Right kidney (tissue), 1 donor: ENCODE data around the gene ITPK1.

ENCODE experiments used
- DNase-seq: peaks from one replicate; pipeline ENCODE4 v3.0.0-alpha.2; 2016

ITPK1 gene

DNA sequence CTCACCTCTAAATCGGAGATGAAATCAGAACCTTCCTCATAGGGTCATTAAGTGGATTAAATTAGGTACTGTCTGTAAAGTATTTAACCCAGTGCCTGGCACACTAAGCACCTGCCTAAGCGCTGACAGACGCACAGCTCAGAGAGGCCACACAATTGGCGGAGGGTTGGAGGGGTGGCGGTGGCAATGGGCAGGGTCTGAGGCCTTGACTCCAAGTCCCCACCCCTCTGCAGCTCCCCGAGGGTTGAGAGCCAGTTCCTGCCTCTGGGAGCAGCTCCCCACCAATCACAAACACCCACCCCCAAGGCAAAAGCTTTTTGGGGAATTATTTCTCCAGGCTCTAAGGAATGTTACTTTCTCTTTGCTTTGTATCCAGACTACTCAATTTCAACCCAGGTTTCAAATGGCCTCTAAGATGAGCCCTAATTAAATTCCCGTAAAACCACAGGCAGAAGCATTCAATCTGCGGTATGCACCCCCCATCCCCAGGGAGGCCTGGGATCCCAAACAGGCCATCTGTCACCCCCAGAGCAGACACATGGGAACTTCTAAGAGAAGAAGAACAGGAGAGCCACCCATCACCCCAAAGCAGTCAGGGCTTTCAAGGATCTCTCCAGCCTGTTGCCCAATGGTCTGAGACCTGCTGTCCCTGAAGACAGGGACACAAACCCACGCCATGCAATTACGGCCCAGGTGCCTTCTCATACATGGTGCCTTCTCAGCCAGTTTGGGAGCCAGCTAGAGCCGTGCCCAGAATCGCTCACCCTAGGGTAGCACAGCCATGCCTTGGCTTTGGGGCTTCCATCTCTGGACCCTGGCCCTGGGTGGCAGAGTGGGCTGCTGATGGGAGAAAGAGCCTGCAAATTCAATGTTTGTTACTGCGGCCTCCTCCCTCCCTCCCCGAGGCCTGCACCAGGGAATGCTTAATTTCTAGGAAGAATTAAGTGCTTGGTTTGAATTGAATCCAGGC lies 126.7 kb downstream of the ITPK1 start:
- DNase-seq: no peak

DNA sequence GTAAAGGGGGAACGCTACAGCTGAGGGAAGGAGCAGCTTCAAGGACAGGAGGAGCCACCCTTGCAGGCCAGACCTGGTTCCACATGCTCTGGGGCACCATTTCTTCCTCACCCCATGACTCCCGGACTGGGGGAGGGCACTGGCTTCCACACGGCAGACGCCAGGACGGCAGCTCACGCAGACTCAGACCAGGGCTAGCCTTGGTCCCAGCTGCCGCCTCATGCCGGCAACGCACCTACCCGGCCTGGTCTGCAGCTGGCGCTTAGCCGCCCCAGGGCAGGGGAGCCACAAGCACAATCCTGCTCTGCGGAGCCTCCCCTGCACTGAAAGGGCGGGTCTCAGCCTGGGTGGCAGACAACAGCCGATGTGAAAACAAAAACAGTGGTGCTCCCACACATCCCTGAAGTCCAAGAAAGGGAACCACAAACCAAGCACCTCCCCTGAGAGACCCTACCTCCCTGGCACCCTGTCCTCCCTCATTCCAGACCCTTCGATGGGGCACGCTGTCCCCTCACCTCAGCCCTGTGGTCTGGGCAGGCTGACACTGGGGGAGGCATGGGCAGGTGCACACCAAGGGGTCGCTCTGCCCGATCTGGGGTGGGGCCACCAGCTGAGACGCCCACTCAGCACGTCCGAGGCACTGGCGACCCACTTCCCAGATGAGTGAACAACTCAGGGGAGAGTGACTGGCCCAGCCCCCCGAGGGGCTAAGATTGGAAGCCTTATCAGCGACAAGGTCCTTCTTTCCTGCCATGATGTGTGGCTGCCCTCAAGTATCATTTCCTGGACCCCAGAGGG lies 127.8 kb downstream of the ITPK1 start:
- no peak for DNase-seq

DNA sequence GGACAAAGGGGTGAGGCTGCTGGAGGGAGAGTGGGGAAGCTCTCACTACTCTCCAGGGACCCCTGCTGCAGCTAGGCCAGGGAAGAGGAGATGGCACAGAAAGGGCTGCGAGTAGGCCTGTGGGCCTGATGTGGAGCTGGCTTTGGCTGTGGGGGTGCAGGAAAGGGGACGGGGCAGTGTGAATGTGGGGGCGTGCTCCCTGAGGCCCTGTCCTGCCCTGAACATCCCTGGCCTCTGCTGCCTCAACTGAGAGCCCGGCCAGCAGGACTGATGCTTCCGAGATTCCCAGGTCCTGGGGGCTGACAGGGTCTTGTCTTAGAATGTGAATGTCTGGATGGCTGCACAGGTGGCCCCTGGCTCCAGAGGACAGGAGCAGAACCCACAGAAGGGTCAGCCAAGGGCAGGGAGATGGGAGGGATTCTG lies 128.6 kb downstream of the ITPK1 start:
- no peak for DNase-seq

DNA sequence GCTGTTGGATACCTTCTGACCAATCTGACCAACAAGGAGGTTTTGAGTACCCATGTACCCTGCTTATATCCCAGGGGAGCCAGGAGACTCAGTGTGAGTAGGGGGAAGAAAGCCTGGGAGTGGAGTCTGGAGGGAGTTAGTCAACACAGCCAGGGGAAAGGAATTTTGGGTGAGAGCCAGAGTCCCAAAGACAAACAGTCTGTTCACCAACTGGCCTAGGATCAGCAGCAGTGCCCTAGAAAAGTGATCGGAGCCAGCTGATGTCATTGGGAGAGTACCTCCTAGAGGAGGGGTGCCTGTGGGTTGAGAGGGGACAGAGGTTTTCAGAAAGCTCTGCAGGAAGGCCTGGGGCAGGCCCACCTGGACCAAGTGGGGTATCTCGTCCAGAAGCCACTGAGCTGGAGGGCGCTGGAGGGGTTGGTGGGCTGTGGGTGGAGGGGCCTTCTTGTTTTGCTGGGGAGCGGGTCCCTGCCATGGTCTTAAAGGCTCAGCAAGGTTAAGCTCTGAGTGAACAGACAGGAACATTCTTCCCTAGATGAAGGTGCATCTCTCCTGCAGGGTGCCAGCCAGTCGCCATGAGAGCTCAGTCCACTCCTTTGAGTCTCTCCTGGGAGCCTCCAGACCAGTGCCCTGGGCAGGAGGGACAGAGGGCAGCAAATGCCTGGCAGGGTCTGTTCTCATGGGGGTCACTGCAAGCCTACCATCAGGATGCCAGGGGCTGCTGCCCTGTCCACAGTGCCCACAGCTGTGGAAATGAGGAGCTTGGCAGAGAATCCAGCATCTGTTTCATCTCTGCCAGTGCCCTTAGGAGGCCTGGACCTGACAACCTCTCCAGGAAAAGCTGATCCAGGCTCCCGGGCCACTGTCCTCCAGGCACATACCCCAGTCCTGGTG lies 129.2 kb downstream of the ITPK1 start:
- DNase-seq: no peak

DNA sequence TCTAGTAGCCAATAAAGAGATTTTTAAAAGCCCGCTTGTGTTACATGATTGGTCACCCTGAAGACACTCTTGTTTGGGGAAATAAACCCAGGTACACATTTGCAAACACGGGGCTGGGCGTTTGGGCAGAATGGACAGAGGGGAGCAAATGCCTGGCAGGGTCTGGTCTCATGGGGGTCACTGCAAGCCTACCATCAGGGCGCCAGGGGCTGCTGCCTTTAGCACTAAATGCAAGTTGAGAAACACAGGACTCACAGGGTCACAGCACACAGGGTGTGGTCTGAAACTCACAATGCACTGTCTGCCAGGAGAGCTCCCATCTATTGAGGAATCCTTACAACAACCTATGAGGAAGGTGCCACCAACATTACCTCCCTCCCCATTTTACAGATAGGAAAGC lies 130.2 kb downstream of the ITPK1 start:
- DNase-seq: no peak

DNA sequence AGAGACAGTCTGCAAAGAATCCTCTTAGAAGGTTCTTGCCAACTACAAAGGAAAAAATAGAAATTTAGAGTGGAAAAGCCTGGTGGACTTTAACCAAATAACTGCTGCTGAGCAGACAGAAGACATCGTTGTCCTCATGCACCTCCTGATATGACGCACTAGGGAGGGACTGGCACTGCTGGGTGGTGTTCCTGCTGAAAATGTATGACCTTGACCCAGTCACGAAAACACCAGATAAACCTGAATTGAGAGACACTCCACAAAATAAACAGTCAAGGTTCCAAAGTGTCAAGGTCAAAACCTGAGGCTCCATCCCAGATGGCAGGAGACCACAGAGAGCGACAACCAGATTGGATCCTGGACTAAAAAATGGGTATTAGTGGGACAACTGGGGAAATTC lies 130.8 kb downstream of the ITPK1 start:
- DNase-seq: no peak

DNA sequence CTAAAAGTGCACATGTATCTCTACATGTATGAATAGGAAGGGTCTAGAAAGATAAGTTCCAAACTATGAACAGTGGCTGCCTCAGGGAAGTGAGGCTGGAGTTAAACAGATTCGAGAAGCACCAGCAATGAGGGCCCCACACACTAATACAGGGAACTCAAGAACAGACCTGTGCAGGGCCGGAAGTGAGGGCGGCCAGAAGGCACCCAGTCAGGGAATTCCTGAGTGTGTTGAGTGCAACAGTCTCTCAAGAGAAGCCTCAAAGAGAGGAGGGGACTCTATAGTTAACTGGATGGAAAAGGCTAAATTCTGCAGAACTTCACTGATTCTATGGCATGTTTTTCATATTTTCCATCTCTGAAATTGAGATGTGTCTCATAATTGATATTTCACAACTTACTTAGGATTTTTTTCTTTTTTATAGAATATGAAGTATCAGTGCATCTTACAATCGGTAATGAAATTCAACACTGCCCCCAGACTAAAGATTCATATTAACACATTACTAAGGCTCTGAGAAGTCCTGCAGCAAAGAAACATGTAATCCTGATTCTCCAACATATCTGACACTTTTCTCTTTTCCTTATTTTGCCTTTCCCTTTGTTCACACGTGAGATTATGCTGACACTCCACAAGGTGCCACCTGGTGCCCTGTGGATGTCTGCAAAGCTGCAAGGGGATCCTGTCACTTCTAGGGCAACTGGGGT lies 131.5 kb downstream of the ITPK1 start:
- no peak for DNase-seq

DNA sequence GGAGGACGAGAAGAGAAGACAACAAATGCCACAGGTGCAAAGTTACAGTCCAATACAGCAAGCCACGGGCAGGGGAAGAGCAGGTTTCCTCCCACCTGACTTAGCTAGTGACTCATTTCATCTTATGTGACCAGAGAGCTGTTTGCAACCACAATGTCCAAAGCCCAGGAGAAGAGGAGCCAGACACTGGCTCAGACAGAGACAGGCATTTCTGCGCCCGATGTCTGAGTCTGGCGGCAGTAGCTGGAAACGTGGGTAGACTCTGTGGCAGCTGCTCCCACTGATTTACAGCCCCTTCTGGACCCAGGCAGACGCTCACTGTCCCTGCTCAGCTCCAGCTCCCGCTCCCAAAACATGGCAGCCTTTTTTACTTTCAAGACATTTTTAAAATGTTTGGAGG lies 132.8 kb downstream of the ITPK1 start:
- DNase-seq: no peak

DNA sequence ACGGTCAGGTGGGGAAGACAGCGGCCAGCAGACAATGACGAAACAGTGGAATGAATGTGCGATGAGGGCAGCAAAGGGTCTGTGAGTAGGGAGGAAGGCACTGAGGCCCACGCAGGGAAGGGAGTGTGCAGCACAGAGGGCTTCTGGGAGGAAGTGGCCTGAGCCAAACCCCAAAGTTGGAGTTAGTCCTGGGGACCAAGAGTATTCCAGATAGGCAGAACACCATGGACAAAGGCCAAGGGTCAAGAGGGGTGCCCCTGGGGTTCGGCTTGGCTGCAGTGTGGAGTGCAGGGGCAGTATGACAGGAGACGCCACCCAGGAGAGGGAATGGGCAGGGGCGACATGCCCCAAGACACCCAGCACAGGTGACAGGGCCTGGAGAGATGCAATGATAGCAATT lies 134.0 kb downstream of the ITPK1 start:
- DNase-seq: no peak

DNA sequence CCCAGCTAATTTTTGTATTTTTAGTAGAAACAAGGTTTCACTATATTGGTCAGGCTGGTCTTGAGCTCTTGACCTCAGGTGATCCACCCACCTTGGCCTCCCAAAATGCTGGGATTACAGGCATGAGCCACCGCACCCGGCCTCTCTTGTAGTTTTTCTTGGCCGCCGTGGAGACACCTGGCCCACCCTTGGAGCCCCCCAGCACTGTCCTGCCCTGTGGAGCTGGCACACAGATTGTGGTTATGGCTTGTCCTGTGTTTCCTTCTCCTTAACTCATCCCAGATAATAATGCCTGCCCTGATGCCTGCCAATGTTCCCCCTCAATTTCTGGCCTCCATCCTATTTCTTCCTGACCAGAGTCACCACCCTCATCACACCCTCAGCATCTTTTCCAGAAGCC lies 134.9 kb downstream of the ITPK1 start:
- DNase-seq: no peak

DNA sequence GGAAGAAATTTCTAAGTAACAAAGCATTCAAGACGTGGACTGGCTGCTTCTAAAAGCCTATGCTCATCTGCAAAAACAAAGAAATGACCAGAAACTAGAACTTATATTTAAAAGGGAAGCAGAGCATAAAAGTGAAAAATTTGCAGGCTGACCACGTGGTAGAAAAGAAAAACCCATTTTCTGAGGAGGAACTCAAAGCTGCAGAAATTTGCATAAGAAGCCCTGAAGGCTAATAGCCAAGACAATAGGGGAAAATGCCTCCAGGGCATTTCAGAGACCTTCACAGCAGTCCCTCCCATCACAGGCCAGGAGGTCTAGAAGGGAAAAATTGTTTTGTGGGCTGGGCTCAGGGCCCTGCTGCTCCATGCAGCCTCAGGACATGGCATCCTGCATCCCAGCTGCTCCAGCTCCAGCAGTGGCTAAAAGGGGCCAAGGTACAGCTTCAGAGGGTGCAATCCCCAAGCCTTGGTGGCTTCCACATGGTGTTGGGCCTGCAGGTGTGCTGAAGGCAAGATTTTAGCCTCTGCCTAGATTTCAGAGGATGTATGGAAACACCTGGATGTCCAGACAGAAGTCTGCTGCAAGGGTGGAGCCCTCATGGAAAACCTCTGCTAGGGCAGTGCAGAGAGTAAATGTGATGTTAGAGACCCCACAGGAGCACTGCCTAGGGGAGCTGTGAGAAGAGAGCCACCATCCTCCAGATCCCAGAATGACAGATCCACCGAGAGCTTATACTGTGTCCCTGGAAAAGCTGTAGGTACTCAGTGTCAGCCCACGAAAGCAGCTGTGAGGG lies 137.3 kb downstream of the ITPK1 start:
- no peak for DNase-seq

DNA sequence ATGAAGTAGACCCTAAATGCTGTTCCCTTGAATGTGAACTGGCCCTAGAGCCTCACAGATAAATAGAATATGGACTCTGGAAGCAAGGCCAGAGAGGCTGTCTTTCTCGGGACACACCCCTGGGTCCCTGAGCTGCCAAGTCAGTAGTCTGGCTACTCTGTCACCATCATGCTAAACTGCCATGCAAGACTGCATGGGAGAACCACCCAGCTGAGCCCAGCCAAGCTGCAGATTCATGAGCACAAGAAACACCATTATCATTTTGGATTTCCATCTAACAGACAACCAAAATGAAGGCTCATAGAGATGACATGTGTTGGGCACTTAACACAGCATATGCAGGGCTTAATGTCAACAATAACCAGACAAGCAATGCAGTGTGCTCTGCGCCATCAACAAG lies 139.5 kb downstream of the ITPK1 start:
- no peak for DNase-seq

DNA sequence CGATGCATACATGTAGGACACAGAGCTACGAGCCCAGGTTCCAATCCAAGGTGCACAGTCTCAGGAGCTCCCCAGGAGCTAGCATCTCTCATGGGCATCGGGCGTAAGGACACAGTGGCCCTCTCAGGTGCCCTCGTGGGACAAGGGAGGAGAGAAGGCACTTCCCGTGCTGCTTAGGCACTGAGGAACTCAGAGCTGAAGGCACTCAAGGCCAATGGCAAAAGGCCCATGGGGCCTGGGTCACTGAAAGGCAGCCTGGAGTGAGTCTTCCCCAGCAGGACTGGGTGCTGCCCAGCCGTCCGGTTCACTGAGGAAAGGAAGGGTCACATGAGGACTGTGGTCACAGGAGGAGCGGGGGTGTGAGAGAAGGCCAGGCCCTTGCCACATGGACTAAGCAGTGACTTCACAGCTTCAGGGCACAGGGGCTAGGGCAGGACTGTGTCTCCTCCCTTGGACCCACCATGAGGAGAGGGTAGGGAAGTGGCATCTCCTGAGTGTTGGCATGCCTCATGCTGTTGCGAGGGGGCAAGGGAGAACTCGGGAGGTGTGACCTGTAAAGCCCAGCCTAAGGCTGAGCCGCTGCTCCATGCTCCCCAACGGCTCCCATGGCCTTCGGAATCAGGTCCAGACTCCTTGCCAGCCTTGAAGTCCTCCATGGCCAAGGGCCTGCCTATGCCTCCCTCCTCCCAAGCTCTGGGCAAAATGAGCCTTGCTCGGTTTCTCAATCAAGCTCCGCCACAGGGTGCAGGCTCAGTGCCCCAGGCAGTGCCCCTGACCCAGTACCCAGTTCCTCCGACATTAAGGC lies 141.0 kb downstream of the ITPK1 start:
- DNase-seq: no peak

DNA sequence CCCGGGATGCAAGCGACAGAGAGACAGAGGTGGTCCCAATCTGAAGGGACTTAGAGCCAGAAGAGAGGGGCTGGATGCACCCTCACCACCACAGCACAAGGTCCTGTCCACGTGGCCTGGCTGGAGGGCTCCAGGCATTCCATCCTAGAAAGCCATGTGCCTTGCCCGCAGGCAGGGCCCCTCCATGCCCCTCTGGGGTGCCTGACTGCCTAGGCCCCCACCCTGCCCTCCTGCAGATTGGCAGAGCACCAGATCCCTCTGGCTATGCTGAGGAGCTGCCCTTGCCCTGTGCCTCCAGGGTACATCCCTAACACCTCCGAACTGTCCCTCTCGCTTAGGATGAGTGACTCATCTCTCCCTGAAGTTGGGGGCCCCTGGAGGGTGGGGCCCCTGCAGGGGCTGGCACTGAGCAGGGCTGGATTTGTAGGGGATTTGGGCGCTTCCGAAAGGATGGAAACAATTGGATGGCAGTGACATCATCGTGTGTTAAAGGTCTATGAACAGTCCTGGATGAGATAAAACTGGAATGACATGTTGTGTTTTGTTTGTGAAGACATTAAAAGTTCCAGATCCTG lies 141.8 kb downstream of the ITPK1 start:
- no peak for DNase-seq

DNA sequence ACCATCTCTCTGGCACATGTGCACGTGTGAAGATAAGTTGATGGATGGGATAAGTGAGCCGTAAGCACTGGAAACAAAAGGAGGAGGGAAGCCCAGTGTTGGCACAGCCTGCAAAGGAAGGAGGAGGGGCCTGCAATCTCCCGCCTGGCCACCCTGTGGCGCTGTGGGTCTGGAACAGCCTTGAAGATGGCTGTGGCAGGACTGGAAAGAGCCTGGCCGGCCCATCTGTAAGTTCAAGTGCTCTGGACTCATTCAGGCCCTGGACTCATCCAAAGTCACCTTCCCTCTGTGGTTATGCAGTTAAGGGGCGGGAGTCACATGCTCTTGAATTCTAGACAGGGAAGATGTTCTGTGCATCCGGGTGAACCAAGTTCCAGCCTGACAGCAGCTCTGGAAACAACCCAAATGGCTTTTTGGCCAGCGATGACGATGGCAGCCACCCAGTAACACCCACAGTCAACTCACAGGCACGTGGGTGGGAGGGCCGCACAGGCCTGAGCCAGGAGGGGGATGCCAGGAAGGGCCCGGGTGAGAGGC lies 142.4 kb downstream of the ITPK1 start:
- no peak for DNase-seq

DNA sequence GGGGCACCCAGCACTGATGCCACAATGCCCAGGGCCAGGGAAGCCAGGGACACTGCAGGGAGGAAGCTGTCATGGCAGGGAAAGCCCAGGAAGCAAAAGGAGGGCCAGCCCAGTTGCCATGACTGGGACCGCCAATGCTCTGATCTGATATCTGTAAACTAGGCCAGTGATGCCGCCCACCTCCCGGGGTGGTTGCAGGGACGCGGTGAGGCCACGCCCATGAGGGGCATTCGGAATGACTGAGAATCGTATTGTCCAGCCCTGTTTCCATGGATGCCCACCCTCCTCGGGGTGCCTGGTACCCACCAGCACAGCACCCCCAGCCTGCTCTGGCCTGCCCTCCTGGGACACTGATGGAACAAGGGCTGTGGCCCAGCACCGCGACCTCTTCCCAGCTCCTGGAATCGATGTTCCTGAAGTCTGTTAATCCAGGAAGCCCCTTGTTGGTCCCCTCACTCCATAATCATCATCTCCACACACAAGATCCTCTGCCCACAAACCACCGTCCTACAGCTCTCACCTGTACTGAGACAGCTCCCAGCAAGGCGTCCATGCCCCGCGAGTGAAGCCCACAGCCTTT lies 144.0 kb downstream of the ITPK1 start:
- DNase-seq: no peak

DNA sequence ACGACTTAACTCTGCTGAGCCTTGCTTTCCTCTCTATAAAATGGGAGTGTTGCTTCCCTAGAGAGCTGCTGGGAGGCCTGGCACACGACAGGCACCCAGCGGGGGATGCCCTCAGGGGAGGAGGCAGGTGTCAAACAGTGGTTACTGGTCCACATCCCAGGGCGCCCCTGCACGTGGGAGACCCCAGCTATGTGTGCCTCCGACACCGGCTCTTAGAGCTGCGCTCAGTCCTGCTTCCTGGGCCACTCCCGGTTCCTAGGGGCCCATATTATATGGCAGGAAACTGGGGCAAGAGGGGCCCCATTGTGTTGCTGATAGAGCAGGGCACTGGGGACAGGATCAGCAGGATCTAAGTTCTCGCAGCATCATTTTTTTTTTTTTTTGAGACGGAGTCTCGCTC lies 145.5 kb downstream of the ITPK1 start:
- DNase-seq: no peak

DNA sequence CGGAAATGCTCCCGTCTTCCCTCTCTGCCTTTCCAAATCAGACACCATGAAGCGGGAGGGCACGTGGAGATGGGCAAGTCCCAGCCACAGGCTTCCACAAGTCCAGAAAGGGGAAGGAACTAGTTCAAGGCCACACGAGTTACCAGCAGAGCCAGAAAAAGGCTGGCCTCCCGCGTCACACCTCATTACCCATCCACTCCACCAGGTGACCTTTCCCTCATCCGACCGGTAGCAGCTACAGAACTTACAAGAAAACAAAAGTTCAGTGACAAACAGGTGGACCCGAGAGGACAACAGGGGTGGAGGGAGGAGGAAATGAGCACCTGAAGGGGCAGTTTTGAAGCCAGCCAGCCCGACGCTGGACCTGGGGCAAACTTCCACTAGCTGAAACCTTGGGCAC lies 145.9 kb downstream of the ITPK1 start:
- DNase-seq: no peak

DNA sequence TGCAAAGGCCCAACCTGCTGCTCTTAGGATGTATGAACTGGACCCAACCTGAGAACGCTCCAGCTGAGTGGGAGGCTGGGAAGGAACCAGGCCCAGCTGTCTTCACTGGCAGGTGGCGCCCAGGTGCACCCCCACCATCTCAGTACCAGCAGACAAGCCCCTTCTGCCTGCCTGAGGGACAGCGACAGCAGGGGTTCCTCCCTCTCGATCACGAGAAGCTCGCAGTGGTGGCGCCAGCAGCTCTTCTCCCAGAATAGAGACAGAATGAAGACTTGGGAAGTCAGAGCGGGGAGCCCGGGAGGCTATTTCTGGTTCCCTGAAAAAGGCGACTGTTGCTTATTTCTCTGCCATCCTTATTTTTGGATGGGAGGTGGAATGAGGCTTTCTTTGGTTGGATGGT lies 146.3 kb downstream of the ITPK1 start:
- DNase-seq: no peak
